Muscle of leg (tissue), 16 donors: ENCODE measurements around the gene SEMA4G. TPM values are rescaled to one million over a fixed set of nuclear protein-coding genes. Genes with fewer than 3 reads are reported as not detected.

ENCODE experiments used
- DNase-seq: peaks from one replicate; pipeline ENCODE4 v3.0.0; 2013
- H3K27ac ChIP-seq: one replicate; pipeline ENCODE4 v1.5.1; 2013; ENCODE audit warnings: mild to moderate bottlenecking, low read length, control low read depth
- H3K27me3 ChIP-seq: one replicate; pipeline ENCODE4 v1.6.1; 2013; ENCODE audit warnings: low read length; ENCODE audit not compliant: control insufficient read depth, insufficient read depth
- H3K36me3 ChIP-seq: one replicate; pipeline ENCODE4 v1.6.1; 2013; ENCODE audit warnings: low read length; ENCODE audit not compliant: control insufficient read depth, insufficient read depth
- H3K4me1 ChIP-seq: one replicate; pipeline ENCODE4 v1.6.1; 2013; ENCODE audit warnings: low read length; ENCODE audit not compliant: control insufficient read depth, insufficient read depth
- H3K4me3 ChIP-seq: one replicate; pipeline ENCODE4 v1.5.1; 2013; ENCODE audit warnings: low read length, control low read depth
- H3K9me3 ChIP-seq: replicated peaks from 2 replicates; pipeline ENCODE4 v1.6.1; 2013; ENCODE audit warnings: low read depth, low read length; ENCODE audit not compliant: control insufficient read depth
- WGBS: methylation state at CpG from one replicate; pipeline ENCODE4 v1.1.5; 2013; ENCODE audit warnings: missing lambda C conversion rate; ENCODE audit not compliant: insufficient coverage; 5-methylcytosine and 5-hydroxymethylcytosine counted together
- long read RNA-seq, 11 donors: transcript quantifications; one replicate each; lab custom pipeline, GENCODE V29; 2026
- polyA plus RNA-seq, 8 donors: library from polyadenylated mRNA; unstranded; fragments of 120-200 nt; gene quantifications; one replicate each; pipeline versions ENCODE4 v1.2.1 to v1.2.3, GENCODE V29; 2013; ENCODE audit warnings: inconsistent platforms in 1 of 8, low replicate concordance in 1 of 8; ENCODE audit not compliant: insufficient read length in 8 of 8, insufficient read depth in 1 of 8
- total RNA-seq: library from RNA; stranded (reverse); fragments of 120-200 nt; gene quantifications from one replicate; pipeline ENCODE4 v1.2.4, GENCODE V29; 2013

The SEMA4G gene, protein sequence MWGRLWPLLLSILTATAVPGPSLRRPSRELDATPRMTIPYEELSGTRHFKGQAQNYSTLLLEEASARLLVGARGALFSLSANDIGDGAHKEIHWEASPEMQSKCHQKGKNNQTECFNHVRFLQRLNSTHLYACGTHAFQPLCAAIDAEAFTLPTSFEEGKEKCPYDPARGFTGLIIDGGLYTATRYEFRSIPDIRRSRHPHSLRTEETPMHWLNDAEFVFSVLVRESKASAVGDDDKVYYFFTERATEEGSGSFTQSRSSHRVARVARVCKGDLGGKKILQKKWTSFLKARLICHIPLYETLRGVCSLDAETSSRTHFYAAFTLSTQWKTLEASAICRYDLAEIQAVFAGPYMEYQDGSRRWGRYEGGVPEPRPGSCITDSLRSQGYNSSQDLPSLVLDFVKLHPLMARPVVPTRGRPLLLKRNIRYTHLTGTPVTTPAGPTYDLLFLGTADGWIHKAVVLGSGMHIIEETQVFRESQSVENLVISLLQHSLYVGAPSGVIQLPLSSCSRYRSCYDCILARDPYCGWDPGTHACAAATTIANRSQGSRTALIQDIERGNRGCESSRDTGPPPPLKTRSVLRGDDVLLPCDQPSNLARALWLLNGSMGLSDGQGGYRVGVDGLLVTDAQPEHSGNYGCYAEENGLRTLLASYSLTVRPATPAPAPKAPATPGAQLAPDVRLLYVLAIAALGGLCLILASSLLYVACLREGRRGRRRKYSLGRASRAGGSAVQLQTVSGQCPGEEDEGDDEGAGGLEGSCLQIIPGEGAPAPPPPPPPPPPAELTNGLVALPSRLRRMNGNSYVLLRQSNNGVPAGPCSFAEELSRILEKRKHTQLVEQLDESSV
- 1.2 TPM for total RNA-seq
- 10 to 100 TPM in 3 of 8 donors, 1 to 10 TPM in 5; 4.8 to 12.9 (median 7.3) TPM for polyA plus RNA-seq
- long read RNA-seq, donor 1: 0 reads
- long read RNA-seq, donor 2, partial matches to known transcripts: 12 of 12 reads
- long read RNA-seq, donor 2, other reads (novel, unspliced or antisense): 0 of 12 reads
- long read RNA-seq, donor 3: 0 reads
- long read RNA-seq, donor 4: 0 reads
- long read RNA-seq, donor 5, partial matches to known transcripts: 154 of 188 reads
- long read RNA-seq, donor 5, other reads (novel, unspliced or antisense): 34 of 188 reads
- long read RNA-seq, donor 6: 0 reads
- long read RNA-seq, donor 7: 0 reads
- long read RNA-seq, donor 8, partial matches to known transcripts: 0 of 1 reads
- long read RNA-seq, donor 8, other reads (novel, unspliced or antisense): 0 of 1 reads
- long read RNA-seq, donor 9: 0 reads
- long read RNA-seq, donor 10: 0 reads
- long read RNA-seq, donor 11, partial matches to known transcripts: 0 of 1 reads
- long read RNA-seq, donor 11, other reads (novel, unspliced or antisense): 0 of 1 reads

DNA sequence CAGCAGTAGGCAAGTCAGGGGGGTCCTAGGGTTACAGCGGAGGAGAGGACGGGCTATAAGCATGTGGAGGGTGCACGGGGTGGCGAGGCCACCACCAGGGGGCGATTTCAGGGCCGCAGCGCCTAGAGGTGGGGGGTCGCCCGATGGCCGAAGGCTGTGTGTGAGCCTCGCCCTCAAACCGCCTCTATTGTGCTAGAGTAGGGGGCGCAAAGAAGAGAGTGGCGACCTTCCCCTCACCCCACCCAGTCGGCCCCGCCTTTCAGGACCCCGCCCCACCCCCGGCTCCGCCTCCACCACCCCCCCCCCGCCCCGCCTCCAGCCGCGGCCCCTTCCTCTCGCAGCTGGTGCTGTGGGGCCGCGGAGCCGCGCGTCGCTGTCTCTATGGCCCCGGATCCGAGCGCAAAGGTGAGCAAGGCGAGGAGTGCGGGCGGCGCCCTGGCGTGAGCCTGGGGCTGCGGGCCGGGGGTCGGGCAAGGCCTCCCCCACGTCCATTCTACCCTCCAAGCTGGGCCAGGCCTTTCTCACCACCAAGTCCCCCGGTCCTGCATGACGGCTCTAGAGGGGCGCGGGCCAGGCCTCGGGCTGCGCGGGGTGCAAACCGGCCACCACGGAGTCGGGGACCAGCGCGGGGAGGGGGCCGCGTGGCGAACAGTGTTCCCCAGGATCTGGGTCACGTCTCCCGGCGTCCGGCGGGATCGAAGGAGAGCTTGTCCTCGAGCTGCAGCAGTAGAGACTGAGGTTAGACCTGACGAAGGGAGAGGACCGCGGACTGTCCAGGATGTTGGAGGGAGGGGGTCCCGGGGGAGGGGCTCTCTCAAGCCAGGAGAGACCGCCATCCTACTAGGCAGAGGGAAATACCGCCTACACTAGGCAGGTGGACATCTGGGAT is at the start of gene SEMA4G:
SEMA4G (plus strand) TSS at position 318 of the 889 bp plus-strand sequence. CDS start 3,409 bp downstream, outside the sequence.
- Histone ChIP-seq H3K27ac (no peak within 1 kb of the TSS), H3K9me3 (no peaks in the 10 kb centered on the region), H3K36me3 (peaks cover 28% of the 10 kb centered on the region), H3K27me3 (peaks cover 4% of the 10 kb centered on the region), H3K4me3 (peak within 1 kb of the TSS; percentile 54), H3K4me1 (peaks cover 16% of the 10 kb centered on the region)
- 2% methylated on average over 36 of the region's 70 CpGs for WGBS
- peak; percentile 50 for DNase-seq

GRCh38 chr10:100923580-100923979 is 45.7 kb upstream of the SEMA4G start:
- Histone ChIP-seq H3K4me3 (no peak overlapping the region), H3K4me1 (no peaks in the 10 kb centered on the region), H3K27ac (no peak overlapping the region), H3K9me3 (no peaks in the 10 kb centered on the region), H3K27me3 (no peaks in the 10 kb centered on the region), H3K36me3 (peaks cover 49% of the 10 kb centered on the region)
- DNase-seq: no peak

DNA sequence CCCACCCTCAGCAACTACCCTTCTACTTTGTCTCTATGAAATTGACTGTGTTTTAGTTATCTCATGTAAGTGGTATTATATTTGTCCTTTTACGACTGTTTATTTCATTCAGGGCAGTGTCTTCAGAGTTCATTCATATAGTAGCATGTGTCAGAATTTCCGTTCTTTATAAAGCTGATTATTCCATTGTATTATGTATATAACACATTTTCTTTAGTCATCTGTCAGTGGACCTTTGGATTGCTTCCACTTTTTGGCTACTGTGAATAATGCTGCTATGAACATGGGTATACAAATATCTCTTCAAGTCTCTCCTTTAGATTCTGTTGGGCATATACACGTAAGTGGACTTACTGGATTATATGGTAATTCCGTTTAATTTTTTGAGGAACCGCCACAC is 42.0 kb upstream of the SEMA4G start:
- Histone ChIP-seq H3K36me3 (peaks cover 50% of the 10 kb centered on the region), H3K4me3 (no peak overlapping the region), H3K4me1 (no peaks in the 10 kb centered on the region), H3K27ac (no peak overlapping the region), H3K27me3 (no peaks in the 10 kb centered on the region), H3K9me3 (no peaks in the 10 kb centered on the region)
- no CpG with 5 or more reads among the region's 5 CpGs for WGBS
- DNase-seq: no peak

- Histone ChIP-seq H3K4me1 (no peaks in the 10 kb centered on the region), H3K27me3 (no peaks in the 10 kb centered on the region), H3K36me3 (peaks cover 52% of the 10 kb centered on the region), H3K4me3 (no peak overlapping the region), H3K9me3 (no peaks in the 10 kb centered on the region), H3K27ac (no peak overlapping the region)
- no CpG with 5 or more reads among the region's 1 CpG for WGBS
- DNase-seq: no peak
These were observed 41.3 kb upstream of the SEMA4G start for GRCh38 chr10:100928039-100928438.

- DNase-seq: no peak
- Histone ChIP-seq H3K9me3 (no peaks in the 10 kb centered on the region), H3K27ac (no peak overlapping the region), H3K36me3 (peaks cover 44% of the 10 kb centered on the region), H3K4me3 (no peak overlapping the region), H3K4me1 (no peaks in the 10 kb centered on the region), H3K27me3 (no peaks in the 10 kb centered on the region)
These were observed 38.9 kb upstream of the SEMA4G start for GRCh38 chr10:100930368-100930767.

DNA sequence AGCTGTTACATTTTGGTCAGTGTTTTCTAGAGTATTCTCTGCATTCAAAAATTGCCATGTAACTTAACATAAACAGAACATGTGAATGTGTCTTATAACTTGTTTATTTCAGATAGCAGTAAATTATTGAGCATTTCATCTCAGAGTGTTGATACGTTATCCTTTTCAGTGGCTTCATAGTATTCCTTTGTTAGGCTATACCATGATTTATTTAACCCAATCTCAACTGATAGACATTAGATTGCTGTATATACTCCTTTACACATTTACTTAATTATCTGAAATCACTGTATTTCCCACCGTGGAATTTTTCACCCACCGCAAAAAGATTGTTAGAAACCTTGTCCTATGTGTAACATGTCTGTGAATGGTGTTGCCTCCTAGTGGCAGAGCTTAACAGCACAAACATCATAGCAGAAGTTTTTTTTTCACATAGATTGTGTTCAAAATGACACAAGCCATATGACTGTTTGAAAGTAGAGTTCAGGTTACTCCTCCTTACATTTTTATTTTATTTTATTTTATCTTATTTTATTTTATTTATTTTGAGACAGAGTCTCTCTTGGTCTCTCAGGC is 35.1 kb upstream of the SEMA4G start:
- peaks cover 47% of the 10 kb centered on the region for H3K36me3 ChIP-seq
- no CpG with 5 or more reads among the region's 3 CpGs for WGBS
- no peak for DNase-seq

DNA sequence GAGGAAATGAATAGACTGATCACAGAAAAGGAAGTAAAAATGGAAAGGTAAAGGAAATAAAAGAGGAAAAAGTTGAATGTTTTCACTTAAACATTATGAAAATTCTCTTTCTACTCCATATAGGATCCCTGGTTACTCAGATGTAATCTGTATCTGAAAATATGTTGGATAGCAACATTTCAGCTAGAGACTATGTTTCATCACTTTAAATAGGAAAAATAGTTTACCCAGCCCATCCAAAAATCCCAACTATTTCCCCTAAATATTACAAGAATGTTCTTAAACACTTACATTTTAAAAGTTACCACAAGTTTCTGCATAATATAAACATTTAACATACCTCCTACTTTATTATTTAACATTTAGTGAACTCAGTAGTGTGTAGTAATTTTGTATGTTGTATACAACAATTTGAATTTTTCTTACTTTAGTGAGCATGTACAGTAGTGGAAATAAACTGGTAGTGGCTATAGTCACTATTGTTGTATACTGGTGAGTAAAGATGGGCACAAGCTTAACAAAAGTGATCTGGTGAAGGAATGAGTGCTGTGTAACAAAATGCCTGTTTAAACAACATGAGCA is 29.4 kb upstream of the SEMA4G start:
- no peaks in the 10 kb centered on the region for H3K9me3 ChIP-seq
- H3K27me3 ChIP-seq: no peaks in the 10 kb centered on the region
- H3K4me1 ChIP-seq: no peaks in the 10 kb centered on the region
- H3K27ac ChIP-seq: no peak overlapping the region
- no peak overlapping the region for H3K4me3 ChIP-seq
- DNase-seq: no peak
- peaks cover 47% of the 10 kb centered on the region for H3K36me3 ChIP-seq

More for the DNA sequence above, 35.1 kb upstream of the SEMA4G start:
- Histone ChIP-seq H3K4me1 (no peaks in the 10 kb centered on the region), H3K27ac (no peak overlapping the region), H3K9me3 (no peaks in the 10 kb centered on the region), H3K4me3 (no peak overlapping the region), H3K27me3 (no peaks in the 10 kb centered on the region)

DNA sequence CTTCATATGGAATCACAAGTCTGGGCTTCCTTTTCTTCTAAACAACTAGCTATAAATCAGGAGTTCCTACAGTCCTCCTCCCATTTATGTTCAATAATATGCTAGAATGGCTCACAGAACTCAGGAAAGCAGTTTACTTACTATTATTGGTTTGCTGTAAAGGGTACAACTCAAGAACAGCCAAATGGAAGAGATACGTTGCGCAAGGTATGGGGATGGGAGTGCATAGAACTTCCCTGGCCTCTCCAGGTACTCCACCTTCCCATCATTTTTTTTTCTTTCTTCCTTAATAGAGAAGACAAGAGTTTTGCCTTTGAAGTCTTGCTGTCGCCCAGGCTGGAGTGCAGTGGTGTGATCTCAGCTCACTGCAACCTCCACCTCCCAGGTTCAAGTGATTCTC is 27.1 kb upstream of the SEMA4G start:
- no peaks in the 10 kb centered on the region for H3K9me3 ChIP-seq
- H3K4me1 ChIP-seq: no peaks in the 10 kb centered on the region
- H3K4me3 ChIP-seq: no peak overlapping the region
- no peak overlapping the region for H3K27ac ChIP-seq
- peaks cover 46% of the 10 kb centered on the region for H3K36me3 ChIP-seq
- DNase-seq: no peak
- H3K27me3 ChIP-seq: no peaks in the 10 kb centered on the region
- no CpG with 5 or more reads among the region's 3 CpGs for WGBS

DNA sequence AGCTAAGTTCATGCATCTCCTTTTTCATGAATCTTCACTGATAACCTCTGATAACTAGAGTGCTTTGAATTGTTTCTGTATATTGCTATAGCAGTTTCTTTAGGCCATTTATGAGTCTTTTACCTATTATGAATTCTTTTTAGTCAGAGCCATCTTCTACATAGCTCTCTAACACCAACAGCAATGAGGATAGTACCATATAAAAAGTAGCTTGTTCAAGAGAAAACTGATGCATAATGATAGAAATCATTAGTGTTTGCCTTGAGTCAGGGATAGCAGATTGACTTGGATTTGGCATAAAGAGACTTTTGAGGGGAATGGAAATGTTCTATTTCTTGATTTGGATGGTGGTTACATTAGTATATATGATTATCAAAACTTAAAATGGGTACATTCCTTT is 25.8 kb upstream of the SEMA4G start:
- Histone ChIP-seq H3K27ac (no peak overlapping the region), H3K4me3 (no peak overlapping the region), H3K4me1 (no peaks in the 10 kb centered on the region), H3K27me3 (no peaks in the 10 kb centered on the region), H3K9me3 (no peaks in the 10 kb centered on the region), H3K36me3 (peaks cover 49% of the 10 kb centered on the region)
- DNase-seq: no peak
